ENCODE measurements around the gene EXOC7. TPM values are rescaled to one million over a fixed set of nuclear protein-coding genes. Genes with fewer than 3 reads are reported as not detected.

Gene EXOC7
- total RNA-seq, 1 donor from 2014 or later = 80.1 TPM

DNA sequence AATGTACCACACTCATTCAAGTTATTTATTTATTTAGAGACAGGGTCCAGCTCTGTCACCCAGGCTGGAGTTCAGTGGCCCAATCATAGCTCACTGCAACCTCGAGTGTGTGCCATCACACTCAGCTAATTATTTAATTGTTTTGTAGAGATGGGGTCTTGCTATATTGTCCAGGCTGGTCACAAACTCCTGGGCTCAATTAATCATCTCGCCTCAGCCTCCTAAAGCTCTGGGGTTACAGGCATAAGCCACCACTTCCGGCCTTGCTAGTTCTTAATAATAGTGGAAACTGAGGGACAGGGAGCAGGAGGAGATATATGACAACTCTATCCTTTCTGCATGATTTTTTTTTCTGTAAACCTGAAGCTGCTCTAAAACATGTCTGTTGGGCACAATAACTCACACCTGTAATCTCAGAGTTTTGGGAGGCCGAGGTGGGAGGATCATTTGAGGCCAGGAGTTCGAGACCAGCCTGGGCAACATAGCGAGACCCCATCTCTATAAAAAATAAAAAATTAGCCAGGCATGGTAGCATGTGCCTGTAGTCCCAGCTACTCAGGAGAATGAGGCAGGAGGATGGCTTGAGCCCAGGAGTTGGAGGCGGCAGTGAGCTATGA, 11.7 kb upstream of the EXOC7 start:
- H3K4me3 ChIP-seq (ENCODE audit: low read depth, low read length) = no peak overlapping the region
- no peak for TF ChIP-seq CTCF (IDR thresholded peaks at IDR 0.05; ENCODE audit: insufficient read depth, low read length, poor library complexity, severe bottlenecking)
- H3K36me3 ChIP-seq (ENCODE audit: control insufficient read depth, insufficient read depth, low read length) = no peaks in the 10 kb centered on the region
- no peaks in the 10 kb centered on the region for H3K27me3 ChIP-seq (ENCODE audit: control insufficient read depth, insufficient read depth, low read length)
- DNase-seq (ENCODE audit: low read depth) = no peak

DNA sequence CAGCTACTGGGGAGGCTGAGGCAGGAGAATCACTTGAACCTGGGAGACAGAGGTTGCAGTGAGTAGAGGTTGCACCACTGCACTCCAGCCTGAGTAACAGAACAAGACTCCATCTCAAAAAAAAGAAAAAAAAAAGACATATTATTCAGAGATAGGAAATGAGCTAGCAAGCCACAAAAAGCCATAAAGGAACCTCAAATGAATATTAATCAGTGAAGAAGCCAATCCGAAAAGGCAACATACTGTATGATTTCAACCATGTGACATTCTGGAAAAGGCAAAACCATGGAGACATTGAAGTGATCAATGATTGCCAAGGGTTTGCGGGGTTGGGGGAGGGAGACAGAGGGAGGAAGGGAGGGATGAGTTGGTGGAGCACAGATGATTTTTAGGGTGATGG, 8.4 kb upstream of the EXOC7 start:
- DNase-seq (ENCODE audit: low read depth) = no peak
- H3K36me3 ChIP-seq (ENCODE audit: control insufficient read depth, insufficient read depth, low read length) = no peaks in the 10 kb centered on the region
- no peak overlapping the region for H3K4me3 ChIP-seq (ENCODE audit: low read depth, low read length)
- no peaks in the 10 kb centered on the region for H3K27me3 ChIP-seq (ENCODE audit: control insufficient read depth, insufficient read depth, low read length)
- no peak for TF ChIP-seq CTCF (IDR thresholded peaks at IDR 0.05; ENCODE audit: insufficient read depth, low read length, poor library complexity, severe bottlenecking)

DNA sequence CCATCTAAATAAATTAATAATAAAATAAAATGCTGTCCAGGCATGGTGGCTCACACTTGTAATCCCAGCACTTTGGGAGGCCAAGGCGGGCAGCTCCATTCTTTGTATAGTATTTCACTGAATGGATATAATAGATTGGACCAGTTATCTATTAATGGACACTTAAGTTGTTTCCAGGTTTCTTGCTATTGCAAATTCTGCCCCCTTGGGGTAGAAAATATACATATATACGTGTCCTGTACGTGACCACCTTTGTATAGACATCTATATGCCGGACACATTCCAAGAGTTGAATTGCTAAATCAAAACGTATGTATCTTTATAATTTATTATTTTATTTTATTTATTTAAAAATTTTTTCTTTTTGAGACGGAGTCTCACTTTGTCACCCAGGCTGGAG, 3.9 kb upstream of the EXOC7 start:
- Histone ChIP-seq H3K36me3 (ENCODE audit: control insufficient read depth, insufficient read depth, low read length) (no peaks in the 10 kb centered on the region), H3K27me3 (ENCODE audit: control insufficient read depth, insufficient read depth, low read length) (no peaks in the 10 kb centered on the region), H3K4me3 (ENCODE audit: low read depth, low read length) (no peak overlapping the region)
- DNase-seq (ENCODE audit: low read depth) = no peak
- peak; percentile 7 for TF ChIP-seq CTCF (IDR thresholded peaks at IDR 0.05; ENCODE audit: insufficient read depth, low read length, poor library complexity, severe bottlenecking)

DNA sequence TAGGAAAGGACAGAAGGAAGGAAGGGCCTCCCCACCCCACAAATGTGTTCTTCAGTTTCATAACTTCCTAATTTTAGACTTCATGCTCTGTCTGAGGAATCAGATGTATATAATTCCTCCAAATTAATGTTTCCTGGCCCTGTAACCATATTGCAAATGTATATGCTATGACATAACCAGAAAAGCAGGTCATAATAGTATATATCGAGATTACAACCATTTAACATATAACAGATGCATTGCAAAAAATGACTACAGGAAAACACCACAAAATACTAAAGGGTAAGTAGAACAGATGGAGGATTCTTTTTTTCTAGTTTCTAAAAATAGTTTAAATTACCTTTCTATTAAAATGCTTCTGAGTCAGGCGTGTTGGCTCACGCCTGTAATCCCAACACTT, 3.1 kb upstream of the EXOC7 start:
- no peaks in the 10 kb centered on the region for H3K36me3 ChIP-seq (ENCODE audit: control insufficient read depth, insufficient read depth, low read length)
- H3K4me3 ChIP-seq (ENCODE audit: low read depth, low read length) = no peak overlapping the region
- DNase-seq (ENCODE audit: low read depth) = no peak
- no peaks in the 10 kb centered on the region for H3K27me3 ChIP-seq (ENCODE audit: control insufficient read depth, insufficient read depth, low read length)
- no peak for TF ChIP-seq CTCF (IDR thresholded peaks at IDR 0.05; ENCODE audit: insufficient read depth, low read length, poor library complexity, severe bottlenecking)

DNA sequence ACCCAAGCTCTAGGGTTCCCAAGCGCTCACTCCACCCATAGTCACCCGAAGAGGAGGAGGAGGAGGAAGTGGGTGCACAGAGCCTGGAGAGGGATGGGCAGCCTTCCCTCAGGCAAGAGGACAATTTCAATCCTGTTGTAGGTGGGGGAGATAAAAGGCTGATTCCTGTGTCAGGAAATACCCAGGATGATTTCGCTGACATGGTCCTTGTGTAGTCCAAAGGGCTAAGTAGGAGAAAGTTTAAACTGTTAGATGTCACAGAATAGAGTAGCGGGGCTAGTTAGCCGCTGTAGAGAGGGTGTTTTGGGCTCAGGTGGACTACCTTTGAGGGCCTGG, 1.3 kb upstream of the EXOC7 start:
- no peak for DNase-seq (ENCODE audit: low read depth)
- no peaks in the 10 kb centered on the region for H3K27me3 ChIP-seq (ENCODE audit: control insufficient read depth, insufficient read depth, low read length)
- H3K4me3 ChIP-seq (ENCODE audit: low read depth, low read length) = no peak overlapping the region
- H3K36me3 ChIP-seq (ENCODE audit: control insufficient read depth, insufficient read depth, low read length) = no peaks in the 10 kb centered on the region
- no peak for TF ChIP-seq CTCF (IDR thresholded peaks at IDR 0.05; ENCODE audit: insufficient read depth, low read length, poor library complexity, severe bottlenecking)

GRCh38 chr17:76104140-76104895, 731 bp upstream of the EXOC7 start:
- DNase-seq (ENCODE audit: low read depth) = no peak
- H3K27me3 ChIP-seq (ENCODE audit: control insufficient read depth, insufficient read depth, low read length) = no peaks in the 10 kb centered on the region
- no peaks in the 10 kb centered on the region for H3K36me3 ChIP-seq (ENCODE audit: control insufficient read depth, insufficient read depth, low read length)
- peak overlapping the region; percentile 88 for H3K4me3 ChIP-seq (ENCODE audit: low read depth, low read length)
- TF ChIP-seq CTCF (IDR thresholded peaks at IDR 0.05; ENCODE audit: insufficient read depth, low read length, poor library complexity, severe bottlenecking) = no peak
